ENCODE measurements around the gene STAG2. TPM values are rescaled to one million over a fixed set of nuclear protein-coding genes. Genes with fewer than 3 reads are reported as not detected.

STAG2 gene
- total and polyA plus RNA-seq, 2 donors (not counting 3 experiments of a cell fraction or from before 2014, with no cell fraction given), result 12.7 to 55.9 TPM

DNA sequence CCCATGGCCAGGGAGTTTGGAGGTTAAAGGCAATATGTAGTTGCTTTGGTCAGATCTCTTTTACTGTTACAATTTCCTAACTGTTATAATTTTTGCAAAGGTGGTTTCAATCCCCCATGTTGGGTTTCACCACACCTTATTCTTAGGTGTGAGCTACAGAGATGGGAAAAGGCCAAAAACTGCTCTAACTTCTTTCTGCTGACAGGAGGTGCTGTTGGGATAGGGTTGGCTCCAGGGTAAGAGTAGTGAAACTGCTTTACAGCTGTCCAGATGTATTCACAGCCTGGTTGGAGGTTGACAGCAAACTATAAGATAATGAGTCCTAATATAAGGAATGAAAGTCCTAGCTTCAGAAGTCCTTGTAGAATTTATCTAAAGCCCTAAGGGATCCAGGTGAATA is 189.7 kb downstream of the STAG2 start:
- no peaks in the 10 kb centered on the region for H3K79me2 ChIP-seq (ENCODE audit: control insufficient read depth, insufficient read depth, low read length)
- no peaks in the 10 kb centered on the region for H3K9me3 ChIP-seq (replicated peaks; ENCODE audit: control insufficient read depth, insufficient read depth, low read length)
- no peak overlapping the region for H3K9ac ChIP-seq (replicated peaks; ENCODE audit: extremely low read depth, insufficient read depth, low read length)
- dilution Hi-C loops (cut with MboI; ENCODE audit: extremely low pct_ligation_motif_present, low sequenced_read_pairs) (no loop called here), intact Hi-C loops (cut with micrococcal nuclease) (no loop called here)
- ChIA-PET POLR2A (no interaction called here), CTCF (no interaction called here)
- H2AFZ ChIP-seq (ENCODE audit: low read depth, low read length), result no peak overlapping the region
- no peaks in the 10 kb centered on the region for H3K9me1 ChIP-seq (replicated peaks; ENCODE audit: control insufficient read depth, extremely low read depth, insufficient read depth, low read length)
- H3K27ac ChIP-seq (ENCODE audit: insufficient read depth, low read depth, low read length), result no peak overlapping the region
- H3K27me3 ChIP-seq (ENCODE audit: control insufficient read depth in 2 of 2, insufficient read depth in 2 of 2, low read length in 2 of 2), result no peaks in the 10 kb centered on the region
- no peak for DNase-seq (ENCODE audit: low read depth, low spot score)
- no peaks in the 10 kb centered on the region for H3K4me1 ChIP-seq (ENCODE audit: control insufficient read depth, extremely low read depth, insufficient read depth, low read length)
- no peaks in the 10 kb centered on the region for H3K36me3 ChIP-seq (ENCODE audit: control insufficient read depth in 2 of 2, extremely low read depth in 1 of 2, insufficient read depth in 2 of 2, low read length in 2 of 2)
- no TSS peak for BruUV-seq (replicated peaks)
- no peak for FAIRE-seq
- TF ChIP-seq POLR2A (IDR thresholded peaks at IDR 0.05; ENCODE audit: low read depth, low read length), result no peak
- TF ChIP-seq, protein P1, sequence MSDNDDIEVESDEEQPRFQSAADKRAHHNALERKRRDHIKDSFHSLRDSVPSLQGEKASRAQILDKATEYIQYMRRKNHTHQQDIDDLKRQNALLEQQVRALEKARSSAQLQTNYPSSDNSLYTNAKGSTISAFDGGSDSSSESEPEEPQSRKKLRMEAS (IDR thresholded peaks at IDR 0.05; ENCODE audit: insufficient read depth, insufficient read length), result no peak
- no peak for TF ChIP-seq FOS (IDR thresholded peaks at IDR 0.05; ENCODE audit: borderline replicate concordance, insufficient read depth, low read length)
- TF ChIP-seq POLR2AphosphoS5 (IDR thresholded peaks at IDR 0.05; ENCODE audit: insufficient read depth, low read depth, low read length), result no peak
- no peak for TF ChIP-seq MYC (IDR thresholded peaks at IDR 0.05; ENCODE audit: low read depth, low read length)
- TF ChIP-seq, protein P2, sequence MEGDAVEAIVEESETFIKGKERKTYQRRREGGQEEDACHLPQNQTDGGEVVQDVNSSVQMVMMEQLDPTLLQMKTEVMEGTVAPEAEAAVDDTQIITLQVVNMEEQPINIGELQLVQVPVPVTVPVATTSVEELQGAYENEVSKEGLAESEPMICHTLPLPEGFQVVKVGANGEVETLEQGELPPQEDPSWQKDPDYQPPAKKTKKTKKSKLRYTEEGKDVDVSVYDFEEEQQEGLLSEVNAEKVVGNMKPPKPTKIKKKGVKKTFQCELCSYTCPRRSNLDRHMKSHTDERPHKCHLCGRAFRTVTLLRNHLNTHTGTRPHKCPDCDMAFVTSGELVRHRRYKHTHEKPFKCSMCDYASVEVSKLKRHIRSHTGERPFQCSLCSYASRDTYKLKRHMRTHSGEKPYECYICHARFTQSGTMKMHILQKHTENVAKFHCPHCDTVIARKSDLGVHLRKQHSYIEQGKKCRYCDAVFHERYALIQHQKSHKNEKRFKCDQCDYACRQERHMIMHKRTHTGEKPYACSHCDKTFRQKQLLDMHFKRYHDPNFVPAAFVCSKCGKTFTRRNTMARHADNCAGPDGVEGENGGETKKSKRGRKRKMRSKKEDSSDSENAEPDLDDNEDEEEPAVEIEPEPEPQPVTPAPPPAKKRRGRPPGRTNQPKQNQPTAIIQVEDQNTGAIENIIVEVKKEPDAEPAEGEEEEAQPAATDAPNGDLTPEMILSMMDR (IDR thresholded peaks at IDR 0.05; ENCODE audit: extremely low read depth in 1 of 2, insufficient read depth in 1 of 2, low read depth in 1 of 2, low read length in 2 of 2), result no peak
- no peaks in the 10 kb centered on the region for H4K20me1 ChIP-seq (replicated peaks; ENCODE audit: control insufficient read depth, extremely low read depth, insufficient read depth, low read length)
- no peak overlapping the region for H3K4me3 ChIP-seq (replicated peaks in 1 of 3; ENCODE audit: insufficient read depth in 1 of 3, low read depth in 1 of 3, low read length in 3 of 3)
- no peak overlapping the region for H3K4me2 ChIP-seq (ENCODE audit: insufficient read depth, low read length)

Other genes with a start within 250 kb of the STAG2 start
- gene THOC2, start 228.7 kb upstream of the STAG2 start, total RNA-seq, result 67.8 and 72.9 TPM in 2 replicates
- gene THOC2, start 228.7 kb upstream of the STAG2 start, polyA plus RNA-seq, result 19.0 and 26.0 TPM in 2 replicates
- gene XIAP, start 101.7 kb upstream of the STAG2 start, total RNA-seq, result 34.5 and 38.3 TPM in 2 replicates
- gene XIAP, start 101.7 kb upstream of the STAG2 start, polyA plus RNA-seq, result 4.6 and 8.1 TPM in 2 replicates

Data from endothelial cell of umbilical vein (primary cell).